Mammary epithelial cell (primary cell): ENCODE results near the gene MID1.

Experiments used
- CTCF ChIP-seq, 2 donors: IDR thresholded peaks in 1 of 2; conservative IDR thresholded peaks in 1 of 2; 2 replicates each; pipeline ENCODE4 v1.5.1; 2011 to 2012; ENCODE audit warnings: inconsistent platforms in 2 of 2, low read length in 2 of 2, mild to moderate bottlenecking in 2 of 2, control low read depth in 1 of 2, low read depth in 1 of 2; ENCODE audit not compliant: insufficient read depth in 1 of 2; ENCODE audit errors: extremely low read depth in 1 of 2
- EZH2 ChIP-seq: IDR thresholded peaks from 2 replicates; pipeline ENCODE4 v1.6.1; 2012; ENCODE audit warnings: low read length, inconsistent platforms, borderline replicate concordance

GRCh38 chrX:10496345-10496965 is 123.9 kb downstream of the MID1 start:
- TF ChIP-seq CTCF (conservative IDR thresholded peaks at IDR 0.05 in 1 of 2, IDR thresholded peaks at IDR 0.05 in 1 of 2; ENCODE audit: extremely low read depth in 1 of 2, insufficient read depth in 1 of 2, low read depth in 1 of 2, low read length in 2 of 2): no peak
- no peak for TF ChIP-seq EZH2
